Kasumi-1 (cell line): ENCODE measurements around the gene FHIT.

ENCODE experiments used
- DNase-seq, 2 experiments: peaks; one replicate each; lab custom pipeline; 2025; lab: John Stamatoyannopoulos, UW

Gene FHIT

GRCh38 chr3:59996056-59996455 lies 1255.2 kb downstream of the FHIT start:
- DNase-seq, result no peak

- no peak for DNase-seq
Measured at GRCh38 chr3:59995563-59995962, 1255.7 kb downstream of the FHIT start.

GRCh38 chr3:59994732-59995304 lies 1256.4 kb downstream of the FHIT start:
- DNase-seq, result no peak

GRCh38 chr3:59992578-59992977 lies 1258.7 kb downstream of the FHIT start:
- DNase-seq, result no peak

- DNase-seq, result no peak
Measured at GRCh38 chr3:59990915-59991314, 1260.3 kb downstream of the FHIT start.

DNA sequence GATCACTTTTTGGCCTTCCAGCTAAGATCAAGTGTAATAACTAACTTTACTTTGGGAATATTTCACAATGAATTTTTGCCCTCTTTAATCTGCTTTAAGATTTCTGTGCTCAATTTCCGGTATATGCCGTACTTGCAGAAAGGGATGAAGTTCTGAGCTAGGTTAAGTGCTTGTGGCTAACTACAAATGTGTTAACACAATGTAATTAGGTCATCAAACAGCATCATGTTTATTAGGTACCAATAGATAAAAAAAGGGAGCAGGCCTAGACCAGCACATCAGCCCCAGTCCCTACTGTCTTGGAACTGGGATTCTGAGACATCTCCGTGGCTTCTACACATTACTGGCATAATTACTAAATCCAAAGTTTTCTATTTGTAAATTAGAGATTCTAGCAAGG lies 1268.7 kb downstream of the FHIT start:
- DNase-seq, result no peak

- no peak for DNase-seq
Measured at GRCh38 chr3:59981377-59981776, 1269.9 kb downstream of the FHIT start.

DNA sequence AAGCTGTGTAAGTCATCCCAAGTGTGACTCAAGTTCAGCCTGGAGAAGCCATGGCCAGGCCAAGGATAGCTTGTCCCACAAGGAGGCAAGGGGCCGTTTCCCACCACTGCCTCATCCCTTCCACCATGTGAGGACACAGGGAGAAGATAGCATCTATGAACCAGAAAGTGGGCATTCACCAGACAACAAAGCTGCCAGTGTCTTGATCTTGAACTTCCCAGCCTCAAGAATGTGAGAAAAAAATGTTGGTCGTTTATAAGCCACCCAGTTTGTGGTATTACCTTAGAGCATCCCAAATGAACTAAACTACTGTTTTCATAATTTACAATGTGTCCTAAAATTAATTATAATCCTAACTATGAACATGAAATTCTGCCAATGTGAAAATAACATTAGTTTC lies 1270.7 kb downstream of the FHIT start:
- no peak for DNase-seq

GRCh38 chr3:59979542-59979941 lies 1271.7 kb downstream of the FHIT start:
- DNase-seq, result no peak

GRCh38 chr3:59978979-59979378 lies 1272.3 kb downstream of the FHIT start:
- no peak for DNase-seq

GRCh38 chr3:59970796-59971195 lies 1280.5 kb downstream of the FHIT start:
- no peak for DNase-seq

- DNase-seq, result no peak
Measured at GRCh38 chr3:59970376-59970775, 1280.9 kb downstream of the FHIT start.

DNA sequence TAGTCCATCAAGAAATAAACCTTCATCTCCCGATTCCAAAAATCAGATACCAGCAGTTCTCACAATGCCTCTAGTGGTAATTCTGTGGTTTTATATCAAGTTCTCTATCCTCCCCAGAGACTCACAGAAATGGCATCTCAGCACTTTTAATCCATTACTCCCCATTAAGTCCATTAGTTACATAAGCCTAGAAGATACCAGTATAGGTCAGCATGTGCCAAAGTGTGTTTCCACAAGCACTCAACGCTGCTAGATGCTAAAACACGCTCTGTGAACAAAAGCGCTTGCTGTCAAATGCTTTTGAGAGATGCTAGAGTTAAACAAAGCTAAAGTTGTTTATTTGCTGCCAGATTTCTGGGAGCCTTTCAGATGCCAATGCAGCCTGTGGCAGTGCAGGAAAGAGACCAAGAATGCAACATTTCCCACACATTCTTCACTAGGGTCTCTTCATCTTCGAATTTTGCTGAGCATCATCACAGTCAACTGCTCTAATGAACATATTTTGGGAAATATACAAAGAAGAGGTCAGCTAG lies 1282.7 kb downstream of the FHIT start:
- no peak for DNase-seq

DNA sequence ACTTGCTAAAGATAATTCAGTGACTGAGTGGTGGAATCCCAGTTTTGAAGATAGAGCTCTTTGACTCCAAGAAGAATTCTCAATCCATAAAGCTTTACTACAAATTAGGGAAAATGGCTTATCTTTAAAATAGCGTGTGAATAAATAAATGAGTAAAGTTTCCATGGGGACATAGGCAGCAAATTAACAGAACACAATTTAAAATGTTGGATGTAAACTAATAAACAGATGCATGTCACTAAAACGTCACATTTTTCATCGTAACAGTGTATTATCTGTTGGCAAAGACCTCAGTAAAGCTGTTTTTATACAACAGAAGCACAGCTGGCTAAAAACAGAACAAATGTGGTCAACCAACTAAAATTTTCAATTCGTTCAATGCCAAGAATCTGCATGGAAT lies 1287.6 kb downstream of the FHIT start:
- no peak for DNase-seq

DNA sequence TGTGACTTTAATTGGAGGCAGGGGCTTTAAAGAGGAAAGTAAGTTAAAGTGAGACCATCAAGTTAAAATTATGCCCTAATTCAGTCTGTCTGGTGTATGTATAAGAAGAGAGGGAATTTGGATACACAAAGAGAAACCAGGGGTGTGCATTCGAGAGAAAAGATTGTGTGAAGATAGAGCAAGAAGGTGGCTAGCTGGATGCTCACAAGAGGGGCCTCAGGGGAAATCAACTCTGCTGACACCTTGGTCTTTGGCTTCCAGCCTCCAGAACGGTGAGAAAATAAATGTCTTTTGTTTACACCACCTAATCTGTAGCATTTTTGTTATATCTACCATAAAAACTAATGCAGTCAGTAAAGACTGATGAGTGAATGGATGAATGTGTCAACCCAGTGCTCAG lies 1294.1 kb downstream of the FHIT start:
- no peak for DNase-seq

DNA sequence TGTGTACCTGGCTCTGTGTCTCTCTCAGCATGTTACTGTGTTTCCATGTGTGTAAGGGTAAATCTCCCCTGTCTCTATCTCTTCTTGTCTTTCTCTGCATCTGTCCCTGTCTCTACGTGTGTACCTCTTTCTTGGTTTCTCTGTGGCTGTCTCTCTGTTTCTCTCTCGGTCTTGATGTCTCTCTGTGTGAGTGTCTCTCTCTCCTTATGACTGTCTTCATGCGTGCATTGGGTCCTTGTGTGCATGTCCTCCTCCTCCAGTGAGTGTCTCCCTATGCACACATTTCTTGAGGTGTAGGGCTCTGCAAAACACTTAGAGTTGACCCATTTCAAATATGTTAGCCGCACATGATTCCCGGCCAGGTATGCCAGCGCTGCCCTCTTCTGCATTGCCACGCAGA lies 1298.1 kb downstream of the FHIT start:
- no peak for DNase-seq

- DNase-seq, result no peak
Measured at GRCh38 chr3:59949311-59949710, 1301.9 kb downstream of the FHIT start.

- DNase-seq, result no peak
Measured at GRCh38 chr3:59946401-59946800, 1304.9 kb downstream of the FHIT start.

DNA sequence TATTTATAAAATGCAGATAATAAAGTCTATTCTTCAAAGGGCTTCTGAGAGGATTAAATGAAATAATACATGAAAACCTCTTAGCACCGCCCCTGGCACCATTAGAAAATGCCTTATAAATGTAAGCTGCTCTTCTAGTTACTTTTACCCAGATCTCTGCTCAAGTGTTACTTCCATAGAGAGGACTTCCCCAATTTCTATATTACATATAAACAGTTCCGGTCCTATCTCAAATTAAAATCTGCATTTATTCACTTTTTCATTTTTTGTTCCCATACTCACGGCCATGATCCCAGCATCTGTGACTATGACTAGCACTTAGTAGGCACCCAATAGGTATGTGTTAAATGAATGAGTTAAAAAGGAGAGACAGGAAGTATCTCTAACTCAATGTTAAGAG lies 1310.5 kb downstream of the FHIT start:
- peak; percentile 40 to 45 for DNase-seq

DNA sequence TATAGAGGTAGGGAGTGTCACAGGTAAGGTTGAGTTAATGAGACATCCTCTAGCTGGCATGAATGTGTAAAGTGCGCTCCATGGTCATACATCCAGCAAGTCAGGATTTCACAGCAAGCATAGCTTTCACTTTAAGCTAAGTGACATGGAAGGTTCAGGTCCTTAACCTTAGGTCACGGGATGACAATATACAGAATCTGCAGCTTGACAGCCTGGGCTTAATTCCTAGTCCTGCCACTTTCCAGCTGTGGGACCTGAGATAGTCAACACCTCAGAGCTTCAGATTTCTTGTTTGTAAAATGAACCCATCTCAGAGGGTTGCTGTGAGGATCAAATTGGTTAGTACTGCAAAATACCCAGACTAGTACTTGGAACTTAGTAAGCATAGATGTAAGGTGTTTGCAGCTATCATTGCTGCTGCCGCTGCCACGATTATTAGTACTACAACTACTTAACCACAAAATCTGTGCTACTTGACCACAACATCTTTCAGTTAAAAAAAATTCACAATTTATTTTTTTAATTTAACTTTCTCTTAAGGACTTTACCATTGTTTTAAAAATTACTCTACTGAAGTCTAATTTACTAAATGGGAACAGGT lies 1311.3 kb downstream of the FHIT start:
- no peak for DNase-seq

GRCh38 chr3:59938828-59939227 lies 1312.4 kb downstream of the FHIT start:
- no peak for DNase-seq

DNA sequence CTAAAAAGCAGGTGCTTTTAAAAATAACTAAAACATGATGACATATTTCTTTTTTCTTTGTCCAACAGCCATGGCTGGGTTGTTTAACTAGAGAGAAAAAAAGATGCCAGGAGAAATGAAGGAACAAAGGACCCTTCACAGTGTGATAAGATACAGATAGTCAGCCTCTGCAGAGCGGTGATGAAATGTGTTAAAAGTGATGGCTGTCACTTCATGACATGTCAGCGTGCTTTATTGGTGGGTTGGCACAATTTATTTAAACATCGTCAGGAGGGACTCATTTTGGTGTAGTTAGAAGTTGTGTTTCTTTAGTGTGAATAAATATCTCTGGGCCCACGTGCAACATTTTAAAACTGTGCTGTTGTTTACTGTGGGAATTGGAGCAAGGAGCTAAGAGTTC lies 1314.1 kb downstream of the FHIT start:
- no peak for DNase-seq

- no peak for DNase-seq
Measured at GRCh38 chr3:59936472-59936871, 1314.8 kb downstream of the FHIT start.

DNA sequence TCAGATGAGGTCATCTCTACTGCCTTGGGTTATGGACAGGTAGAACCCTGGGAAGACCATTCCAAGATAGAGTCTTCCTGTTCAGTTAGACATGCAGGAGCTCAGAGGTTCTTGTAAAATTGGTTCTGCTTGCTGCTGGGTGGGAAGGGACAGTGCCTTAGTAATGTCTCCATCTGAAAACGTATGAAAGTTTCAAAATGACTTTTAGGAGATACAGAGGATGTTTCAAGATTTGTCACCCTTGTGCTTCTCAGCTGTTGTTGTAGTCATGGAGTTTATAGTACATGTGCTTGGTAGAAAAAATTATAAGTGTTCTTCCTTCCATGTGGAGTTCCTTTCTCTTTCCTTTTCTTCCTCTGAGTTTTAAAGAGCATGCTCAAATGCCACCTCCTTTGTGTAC lies 1316.2 kb downstream of the FHIT start:
- no peak for DNase-seq
